DOHH2 (cell line): Measurements from ENCODE around the gene EGFL8.
"Not testable (repeated sequence)": the region's sequence is repeated elsewhere in the genome, so short reads cannot be mapped to it uniquely, and the experiment has no call there.

ENCODE experiments used
- CTCF ChIP-seq: fragments of 200-600 bp; sonication (generic); IDR thresholded peaks from one replicate; pipeline ENCODE4 v1.5.1; 2014; ENCODE audit warnings: antibody characterized with exemption, mild to moderate bottlenecking, low read depth, low read length; ENCODE audit not compliant: poor library complexity, severe bottlenecking
- EZH2phosphoT487 ChIP-seq: fragments of 200-600 bp; sonication (generic); IDR thresholded peaks from 2 replicates; pipeline ENCODE4 v1.6.1; 2017; ENCODE audit warnings: borderline replicate concordance, mild to moderate bottlenecking, antibody characterized with exemption, low read length, moderate library complexity, mixed read lengths

GRCh38 chr6:32193096-32193495 is 28.7 kb downstream of the EGFL8 start:
- TF ChIP-seq CTCF, EZH2phosphoT487: not testable (repeated sequence)
